Rectal smooth muscle tissue (tissue), 1 donor: Measurements from ENCODE around the gene CCSER2.
"Not testable (repeated sequence)": the region's sequence is repeated elsewhere in the genome, so short reads cannot be mapped to it uniquely, and the experiment has no call there.

ENCODE experiments used
- H3K27ac ChIP-seq: one replicate; pipeline ENCODE4 v1.7.0; 2013; ENCODE audit warnings: low read depth, low read length, inconsistent platforms
- H3K27me3 ChIP-seq: one replicate; pipeline ENCODE4 v1.7.0; 2013; ENCODE audit warnings: low read length; ENCODE audit not compliant: control insufficient read depth, insufficient read depth
- H3K36me3 ChIP-seq: one replicate; pipeline ENCODE4 v1.7.0; 2013; ENCODE audit warnings: low read length; ENCODE audit not compliant: control insufficient read depth, insufficient read depth
- H3K4me1 ChIP-seq: one replicate; pipeline ENCODE4 v1.7.0; 2013; ENCODE audit warnings: low read length; ENCODE audit not compliant: control insufficient read depth, insufficient read depth
- H3K4me3 ChIP-seq: one replicate; pipeline ENCODE4 v1.7.0; 2013; ENCODE audit warnings: low read length
- H3K9ac ChIP-seq: one replicate; pipeline ENCODE4 v1.7.0; 2013; ENCODE audit warnings: low read length

The CCSER2 gene

GRCh38 chr10:84340632-84341537 lies 12.5 kb downstream of the CCSER2 start:
- no peak overlapping the region for H3K9ac ChIP-seq
- H3K27me3 ChIP-seq = no peaks in the 10 kb centered on the region
- H3K36me3 ChIP-seq = no peaks in the 10 kb centered on the region
- no peak overlapping the region for H3K4me3 ChIP-seq
- H3K4me1 ChIP-seq = no peaks in the 10 kb centered on the region
- H3K27ac ChIP-seq = no peak overlapping the region

GRCh38 chr10:84341538-84341856 lies 13.1 kb downstream of the CCSER2 start:
- Histone ChIP-seq H3K27me3 (no peaks in the 10 kb centered on the region), H3K9ac (no peak overlapping the region), H3K4me3 (no peak overlapping the region), H3K4me1 (no peaks in the 10 kb centered on the region), H3K36me3 (no peaks in the 10 kb centered on the region), H3K27ac (no peak overlapping the region)

- Histone ChIP-seq H3K9ac (no peak overlapping the region), H3K4me1 (no peaks in the 10 kb centered on the region), H3K36me3 (no peaks in the 10 kb centered on the region), H3K27me3 (no peaks in the 10 kb centered on the region), H3K4me3 (no peak overlapping the region), H3K27ac (no peak overlapping the region)
Observed at GRCh38 chr10:84341983-84342382, 13.6 kb downstream of the CCSER2 start.

DNA sequence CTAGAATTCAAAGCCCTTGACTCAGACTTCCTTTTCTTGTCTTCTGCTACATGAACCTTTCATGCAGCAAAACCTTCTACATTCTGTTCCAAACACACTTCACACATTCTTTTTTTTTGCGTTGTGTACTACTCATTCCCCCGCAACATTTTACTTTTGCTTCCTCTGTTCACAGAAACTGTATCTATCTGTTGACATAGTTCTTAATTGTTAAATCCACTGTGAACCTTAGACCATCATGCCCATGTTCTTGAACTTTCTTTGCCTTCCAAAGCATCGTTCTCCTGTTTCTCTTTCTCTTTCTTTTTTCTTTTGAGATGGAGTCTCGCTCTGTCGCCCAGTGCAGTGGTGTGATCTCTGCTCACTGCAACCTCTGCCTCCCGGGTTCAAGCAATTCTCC lies 14.2 kb downstream of the CCSER2 start:
- H3K4me3 ChIP-seq = no peak overlapping the region
- no peaks in the 10 kb centered on the region for H3K36me3 ChIP-seq
- no peak overlapping the region for H3K27ac ChIP-seq
- H3K9ac ChIP-seq = no peak overlapping the region
- H3K27me3 ChIP-seq = no peaks in the 10 kb centered on the region
- H3K4me1 ChIP-seq = no peaks in the 10 kb centered on the region

DNA sequence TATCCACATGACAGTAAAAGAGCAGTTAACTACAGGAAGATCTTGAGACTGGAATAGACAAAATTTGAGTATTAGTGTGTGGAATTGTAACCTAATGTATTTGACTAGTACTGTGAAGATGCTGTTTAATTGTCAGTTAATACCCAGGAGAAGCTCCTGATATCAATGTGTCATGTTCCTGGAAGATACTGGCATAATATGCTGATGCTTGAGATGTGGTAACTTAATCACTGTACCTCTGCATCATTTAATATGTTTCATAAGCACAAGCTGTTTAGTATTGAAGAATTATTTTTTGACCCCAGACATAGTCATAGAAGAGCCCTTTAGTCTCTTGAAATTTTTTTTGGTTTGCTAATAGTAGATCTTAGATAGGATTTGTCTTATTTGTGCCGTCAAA lies 15.4 kb downstream of the CCSER2 start:
- Histone ChIP-seq H3K4me1 (peaks cover under 1% of the 10 kb centered on the region), H3K36me3 (no peaks in the 10 kb centered on the region), H3K27ac (no peak overlapping the region), H3K4me3 (no peak overlapping the region), H3K9ac (no peak overlapping the region), H3K27me3 (no peaks in the 10 kb centered on the region)

DNA sequence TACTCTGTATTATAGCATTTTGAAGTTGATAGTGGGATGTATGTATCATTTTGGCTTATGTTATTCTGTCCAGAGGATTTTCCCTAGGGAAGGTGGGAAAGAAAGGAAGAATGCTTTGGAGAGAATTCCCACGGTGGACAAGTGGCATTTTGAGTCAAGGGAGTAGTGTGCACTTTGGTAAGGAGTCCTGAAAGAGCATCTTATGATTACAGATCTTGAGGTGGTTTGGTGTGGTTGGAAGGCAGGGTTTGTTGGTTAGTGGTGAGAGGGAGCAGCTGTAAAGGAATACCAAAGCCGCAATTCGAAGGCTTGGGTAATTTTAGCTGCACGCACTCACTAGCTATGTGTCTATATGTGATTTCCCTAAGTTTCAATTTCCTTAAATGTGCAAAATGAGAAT lies 16.1 kb downstream of the CCSER2 start:
- Histone ChIP-seq H3K4me1 (peaks cover 6% of the 10 kb centered on the region), H3K36me3 (no peaks in the 10 kb centered on the region), H3K4me3 (no peak overlapping the region), H3K27me3 (no peaks in the 10 kb centered on the region), H3K27ac (no peak overlapping the region), H3K9ac (no peak overlapping the region)

DNA sequence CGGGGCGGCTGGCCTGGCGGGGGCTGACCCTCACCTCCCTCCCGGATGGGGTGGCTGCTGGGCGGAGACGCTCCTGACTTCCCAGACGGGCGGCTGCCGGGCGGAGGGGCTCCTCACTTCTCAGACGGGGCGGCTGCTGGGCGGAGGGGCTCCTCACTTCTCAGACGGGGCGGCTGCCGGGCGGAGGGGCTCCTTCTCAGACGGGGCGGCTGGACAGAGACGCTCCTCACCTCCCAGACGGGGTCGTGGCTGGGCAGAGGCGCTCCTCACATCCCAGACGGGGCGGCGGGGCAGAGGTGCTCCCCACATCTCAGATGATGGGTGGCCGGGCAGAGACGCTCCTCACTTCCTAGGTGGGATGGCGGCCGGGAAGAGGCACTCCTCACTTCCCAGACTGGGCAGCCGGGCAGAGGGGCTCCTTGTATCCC lies 19.2 kb downstream of the CCSER2 start:
- not testable (repeated sequence) for H3K4me1 ChIP-seq, H3K4me3 ChIP-seq, H3K36me3 ChIP-seq, H3K9ac ChIP-seq, H3K27ac ChIP-seq, H3K27me3 ChIP-seq

- no peak overlapping the region for H3K27ac ChIP-seq
- H3K4me3 ChIP-seq = no peak overlapping the region
- H3K4me1 ChIP-seq = peaks cover 6% of the 10 kb centered on the region
Observed at GRCh38 chr10:84348447-84348846, 20.1 kb downstream of the CCSER2 start.

DNA sequence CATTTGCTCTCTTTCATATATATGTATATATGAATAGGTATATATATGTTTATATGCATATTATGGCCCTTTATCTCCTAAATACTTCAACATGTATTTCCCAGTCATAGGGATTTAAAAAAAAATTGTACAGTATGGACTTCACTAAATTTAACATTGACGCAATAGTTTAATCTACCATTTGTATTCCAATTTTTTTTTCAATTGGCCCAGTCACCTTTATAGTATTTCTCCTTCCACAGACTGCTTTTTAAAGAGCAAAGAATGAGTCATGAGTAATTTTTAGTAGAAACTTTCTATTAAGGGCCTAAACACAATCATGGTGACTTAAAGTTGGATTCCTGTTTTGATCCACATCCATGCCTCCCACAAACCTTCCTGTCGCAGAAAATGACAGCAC lies 20.5 kb downstream of the CCSER2 start:
- Histone ChIP-seq H3K27me3 (no peaks in the 10 kb centered on the region), H3K27ac (peak overlapping the region; percentile 6), H3K4me1 (peaks cover 6% of the 10 kb centered on the region)

More at GRCh38 chr10:84348447-84348846, 20.1 kb downstream of the CCSER2 start:
- Histone ChIP-seq H3K36me3 (no peaks in the 10 kb centered on the region), H3K9ac (no peak overlapping the region), H3K27me3 (no peaks in the 10 kb centered on the region)

DNA sequence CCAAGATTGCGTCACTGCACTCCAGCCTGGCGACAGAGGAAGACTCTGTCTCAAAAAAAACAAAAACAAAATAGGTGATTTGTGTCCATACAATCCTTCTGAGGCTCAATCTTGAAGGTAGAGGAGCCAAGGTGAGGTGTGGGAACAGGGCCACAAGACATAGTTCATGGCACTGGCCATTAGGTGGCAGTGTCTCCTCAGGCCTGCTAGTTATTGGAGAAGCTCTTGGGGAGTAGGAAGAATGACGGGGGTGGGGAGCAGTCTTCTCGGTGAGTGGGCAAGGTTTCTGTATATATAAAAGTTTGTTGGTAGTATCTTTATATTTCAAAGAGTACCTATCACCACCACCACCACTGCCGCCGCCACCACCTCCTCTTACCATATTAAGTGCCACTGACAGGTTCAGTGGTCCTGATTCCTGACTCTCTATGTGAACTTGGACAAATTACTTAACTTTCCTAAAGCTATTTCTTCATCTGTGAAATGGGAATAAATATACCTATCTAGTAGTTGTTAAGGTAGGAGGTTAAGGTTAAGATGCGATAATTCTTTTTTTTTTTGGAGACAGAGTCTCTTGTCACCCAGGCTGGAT lies 24.0 kb downstream of the CCSER2 start:
- Histone ChIP-seq H3K4me1 (peaks cover 6% of the 10 kb centered on the region), H3K9ac (no peak overlapping the region), H3K27ac (no peak overlapping the region)

More for the DNA sequence above, 20.5 kb downstream of the CCSER2 start:
- Histone ChIP-seq H3K9ac (no peak overlapping the region), H3K36me3 (no peaks in the 10 kb centered on the region), H3K4me3 (no peak overlapping the region)

DNA sequence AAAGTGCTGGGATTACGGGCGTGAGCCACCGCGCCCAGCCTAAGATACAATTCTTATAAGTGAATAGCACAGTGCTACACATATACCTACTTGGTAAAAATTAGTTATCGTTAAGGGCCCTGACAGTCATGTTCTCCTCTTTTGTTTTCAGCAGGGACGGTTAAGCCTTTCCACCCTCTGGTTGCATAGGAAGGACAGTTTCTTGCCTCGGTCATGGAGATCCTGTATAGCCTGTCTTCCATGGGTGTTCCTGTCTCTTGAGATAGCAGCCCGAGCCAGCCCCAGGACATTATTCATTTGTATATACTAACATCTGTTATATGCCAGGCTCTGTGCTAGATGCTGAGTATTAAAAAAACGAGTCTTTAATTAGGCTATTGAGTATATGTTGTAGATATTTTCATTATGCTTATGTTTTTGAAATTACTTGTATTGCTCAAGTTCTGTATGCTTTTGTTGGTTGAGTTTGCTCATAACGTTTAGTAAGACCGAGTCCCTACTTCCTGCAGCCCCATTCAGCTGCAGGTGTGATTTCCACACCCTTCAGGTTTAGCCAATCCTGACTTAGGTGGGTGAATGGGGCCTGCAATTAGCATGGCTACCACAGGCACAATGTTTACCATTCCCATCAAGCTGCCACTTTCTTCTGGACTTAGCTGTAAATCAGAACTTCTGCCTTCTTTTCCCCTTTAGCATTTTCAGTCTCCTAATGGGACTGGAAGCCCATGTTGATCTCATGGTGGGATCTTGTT lies 24.8 kb downstream of the CCSER2 start:
- H3K4me1 ChIP-seq = peaks cover 6% of the 10 kb centered on the region
- no peak overlapping the region for H3K27ac ChIP-seq
- no peak overlapping the region for H3K9ac ChIP-seq
- H3K27me3 ChIP-seq = no peaks in the 10 kb centered on the region
- no peak overlapping the region for H3K4me3 ChIP-seq
- no peaks in the 10 kb centered on the region for H3K36me3 ChIP-seq

More for the DNA sequence above, 24.0 kb downstream of the CCSER2 start:
- H3K36me3 ChIP-seq = no peaks in the 10 kb centered on the region
- no peak overlapping the region for H3K4me3 ChIP-seq
- no peaks in the 10 kb centered on the region for H3K27me3 ChIP-seq

DNA sequence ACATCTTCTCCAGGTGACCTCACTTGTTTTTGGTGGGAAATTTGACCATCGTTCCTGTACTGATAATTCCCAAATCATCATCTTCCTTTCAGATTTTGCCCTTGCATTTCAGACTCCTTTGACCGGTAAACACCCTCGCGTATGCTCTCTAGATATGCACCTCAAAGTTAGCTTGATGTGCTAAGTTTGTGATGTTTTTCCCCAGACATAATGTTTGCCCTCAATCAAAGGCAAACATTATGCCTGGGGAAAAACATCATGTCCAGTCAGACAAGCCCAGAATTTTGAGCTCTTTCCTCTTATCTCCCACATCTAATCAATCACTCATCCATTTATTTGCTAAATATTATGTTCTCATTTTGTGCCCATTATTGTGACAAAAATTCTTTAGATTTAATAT lies 26.2 kb downstream of the CCSER2 start:
- no peak overlapping the region for H3K27ac ChIP-seq
- no peaks in the 10 kb centered on the region for H3K27me3 ChIP-seq
- H3K9ac ChIP-seq = no peak overlapping the region
- H3K36me3 ChIP-seq = no peaks in the 10 kb centered on the region
- no peak overlapping the region for H3K4me3 ChIP-seq
- H3K4me1 ChIP-seq = no peaks in the 10 kb centered on the region
